ENCODE results near the gene ARHGAP10. TPM values are rescaled to one million over a fixed set of nuclear protein-coding genes. Genes with fewer than 3 reads are reported as not detected.
"Not testable (repeated sequence)": the region's sequence is repeated elsewhere in the genome, so short reads cannot be mapped to it uniquely, and the experiment has no call there.

Gene ARHGAP10
- total RNA-seq, 2 experiments from 2014 or later = 6.5 to 6.6 TPM

DNA sequence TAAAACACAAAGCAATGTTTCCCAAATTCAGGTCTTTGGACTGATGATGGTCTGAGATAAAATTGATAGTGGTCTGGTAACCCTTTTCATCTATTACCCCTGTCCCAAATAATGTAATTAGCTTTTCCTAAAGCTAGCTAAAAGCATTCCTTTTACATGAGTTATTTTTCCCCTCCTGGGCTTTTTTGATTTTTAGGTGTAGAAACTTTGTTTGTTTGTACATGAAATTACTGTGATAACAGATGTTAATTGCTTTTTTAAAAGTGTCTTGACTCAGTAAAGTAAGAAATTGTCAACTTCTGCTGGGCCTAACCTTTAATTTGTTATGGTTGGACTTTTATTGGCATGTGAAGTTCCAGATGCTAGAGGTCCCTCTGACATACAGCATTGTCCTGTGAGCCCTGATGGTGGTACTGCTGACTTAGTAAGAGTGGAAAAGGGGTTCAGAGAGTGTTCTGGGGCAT is 145.5 kb downstream of the ARHGAP10 start:
- H3K4me3 Mint-ChIP-seq = no peak overlapping the region
- no peaks in the 10 kb centered on the region for H3K4me1 Mint-ChIP-seq
- ATAC-seq (ENCODE audit: low read depth) (no peak), DNase-seq (no peak)
- H3K27ac Mint-ChIP-seq = no peak overlapping the region
- H3K9me3 Mint-ChIP-seq = no peaks in the 10 kb centered on the region
- H3K36me3 Mint-ChIP-seq = no peaks in the 10 kb centered on the region
- H3K27me3 Mint-ChIP-seq = no peaks in the 10 kb centered on the region
- POLR2A ChIA-PET = no interaction called here

DNA sequence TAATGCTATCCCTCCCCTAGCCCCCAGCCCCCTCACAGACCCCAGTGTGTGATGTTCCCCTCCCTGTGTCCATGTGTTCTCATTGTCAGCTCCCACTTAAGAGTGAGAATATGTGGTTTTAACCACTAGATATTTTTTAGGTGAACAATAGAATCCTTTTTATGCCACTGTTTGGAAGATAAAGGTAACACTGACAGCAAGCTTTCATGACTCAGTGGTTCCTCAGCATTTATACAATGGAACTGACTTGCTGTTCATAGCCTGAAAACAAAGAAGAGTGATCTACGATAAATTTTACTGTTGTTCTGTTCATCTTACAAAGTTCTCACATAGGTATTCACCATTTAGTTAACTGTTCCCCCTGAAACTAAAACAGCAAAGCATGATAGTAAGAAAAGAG is 147.8 kb downstream of the ARHGAP10 start:
- Mint-ChIP-seq H3K36me3 (peaks cover 4% of the 10 kb centered on the region), H3K9me3 (peaks cover 2% of the 10 kb centered on the region), H3K27me3 (no peaks in the 10 kb centered on the region), H3K27ac (no peak overlapping the region), H3K4me1 (no peaks in the 10 kb centered on the region), H3K4me3 (no peak overlapping the region)
- no peak for ATAC-seq (ENCODE audit: low read depth)
- no peak for DNase-seq
- POLR2A ChIA-PET = no interaction called here

DNA sequence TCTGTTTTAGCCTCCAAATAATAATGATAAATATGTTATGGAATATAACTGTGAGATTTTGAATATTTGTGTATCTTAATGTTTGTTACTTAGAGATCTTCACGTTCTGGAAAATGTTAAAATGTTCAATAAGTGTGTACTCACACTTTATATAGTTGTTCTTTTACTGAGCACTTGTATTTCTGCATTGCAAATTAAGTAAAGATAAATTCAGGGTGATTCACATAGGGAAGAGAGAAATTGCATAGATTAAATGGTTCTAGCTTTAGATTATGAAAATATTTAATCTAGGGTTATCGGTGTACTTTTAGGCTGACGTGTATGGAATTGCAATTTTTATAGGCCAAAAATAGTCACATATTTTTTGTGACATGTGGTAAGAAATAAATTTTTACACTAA is 148.6 kb downstream of the ARHGAP10 start:
- no peak overlapping the region for H3K4me3 Mint-ChIP-seq
- H3K27me3 Mint-ChIP-seq = no peaks in the 10 kb centered on the region
- no peak overlapping the region for H3K27ac Mint-ChIP-seq
- peaks cover 3% of the 10 kb centered on the region for H3K9me3 Mint-ChIP-seq
- H3K4me1 Mint-ChIP-seq = no peaks in the 10 kb centered on the region
- POLR2A ChIA-PET = no interaction called here
- peaks cover 8% of the 10 kb centered on the region for H3K36me3 Mint-ChIP-seq
- ATAC-seq (ENCODE audit: low read depth) = no peak
- DNase-seq = no peak

DNA sequence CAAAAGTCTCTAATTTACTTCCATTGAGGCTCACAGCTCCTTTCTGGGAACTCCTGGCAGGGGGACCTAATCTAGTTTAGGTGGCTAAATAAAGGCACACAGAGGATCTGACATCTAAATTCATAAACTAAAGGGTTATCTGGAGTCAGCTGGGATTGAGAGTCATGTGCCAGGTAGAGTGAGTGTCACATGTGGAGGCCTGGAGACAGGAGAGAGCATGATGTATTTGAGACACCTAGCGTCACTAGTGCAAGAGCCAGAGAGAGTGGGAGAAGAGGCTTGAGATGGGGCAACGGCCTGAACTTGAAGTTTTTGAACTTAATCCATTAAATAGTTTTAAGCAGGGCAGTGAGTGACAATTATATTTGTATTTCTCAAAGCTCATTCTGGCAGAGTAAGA is 152.6 kb downstream of the ARHGAP10 start:
- POLR2A ChIA-PET = no interaction called here
- DNase-seq (no peak), ATAC-seq (ENCODE audit: low read depth) (no peak)
- Mint-ChIP-seq H3K4me1 (no peaks in the 10 kb centered on the region), H3K9me3 (peaks cover 6% of the 10 kb centered on the region), H3K27me3 (no peaks in the 10 kb centered on the region), H3K36me3 (peaks cover 13% of the 10 kb centered on the region), H3K27ac (no peak overlapping the region), H3K4me3 (no peak overlapping the region)

DNA sequence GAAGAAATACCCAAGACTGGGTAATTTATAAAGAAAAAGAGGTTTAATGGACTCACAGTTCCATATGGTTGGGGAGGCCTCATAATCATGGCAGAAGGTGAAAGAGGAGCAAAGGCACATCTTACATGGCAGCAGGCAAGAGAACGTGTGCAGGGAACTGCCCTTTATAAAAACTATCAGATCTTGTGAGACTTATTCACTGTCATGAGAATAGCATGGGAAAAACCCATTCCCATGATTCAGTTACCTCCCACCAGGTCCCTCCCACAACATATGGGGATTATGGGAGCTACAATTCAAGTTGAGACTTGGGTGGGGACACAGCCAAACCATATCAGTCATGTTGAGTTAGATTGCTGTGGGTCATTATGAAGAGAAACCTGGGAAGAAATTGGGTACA is 153.3 kb downstream of the ARHGAP10 start:
- H3K4me3 Mint-ChIP-seq; H3K4me1 Mint-ChIP-seq; H3K27ac Mint-ChIP-seq; DNase-seq; H3K9me3 Mint-ChIP-seq; H3K27me3 Mint-ChIP-seq; ATAC-seq (ENCODE audit: low read depth); POLR2A ChIA-PET: not testable (repeated sequence)
- H3K36me3 Mint-ChIP-seq = peaks cover 13% of the 10 kb centered on the region

DNA sequence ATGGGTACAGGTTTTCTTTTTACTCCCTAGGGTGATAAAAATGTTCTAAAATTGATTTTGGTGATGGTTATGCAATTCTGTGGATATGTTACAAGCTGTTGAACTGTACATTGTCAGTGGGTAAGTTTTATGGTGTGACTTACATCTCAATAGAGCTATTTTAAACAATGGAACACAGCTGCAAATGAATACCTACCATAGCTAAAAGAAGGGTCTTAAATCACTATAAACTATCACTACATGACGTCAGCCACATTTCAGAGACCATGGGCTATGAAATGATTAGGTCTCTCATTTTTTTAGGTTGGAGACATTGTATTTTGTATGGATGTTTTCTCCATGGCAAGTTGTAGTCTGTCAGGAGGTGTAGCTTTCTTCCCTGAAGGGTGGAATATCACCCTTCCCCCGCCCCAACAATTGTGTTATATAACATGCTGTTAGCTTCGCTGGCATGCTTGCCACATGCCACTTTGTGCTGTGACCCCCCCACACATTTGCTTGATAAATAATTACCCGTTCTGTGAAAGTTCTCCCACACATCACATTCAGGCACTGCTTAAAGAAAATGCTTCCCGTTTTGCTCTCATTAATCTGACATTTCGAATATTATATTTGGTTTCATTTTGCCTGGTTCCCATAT is 159.7 kb downstream of the ARHGAP10 start:
- H3K36me3 Mint-ChIP-seq = peaks cover 5% of the 10 kb centered on the region
- H3K27me3 Mint-ChIP-seq = no peaks in the 10 kb centered on the region
- H3K4me1 Mint-ChIP-seq = no peaks in the 10 kb centered on the region
- POLR2A ChIA-PET = no interaction called here
- no peak overlapping the region for H3K4me3 Mint-ChIP-seq
- DNase-seq (no peak), ATAC-seq (ENCODE audit: low read depth) (no peak)
- H3K27ac Mint-ChIP-seq = no peak overlapping the region
- peaks cover 10% of the 10 kb centered on the region for H3K9me3 Mint-ChIP-seq

DNA sequence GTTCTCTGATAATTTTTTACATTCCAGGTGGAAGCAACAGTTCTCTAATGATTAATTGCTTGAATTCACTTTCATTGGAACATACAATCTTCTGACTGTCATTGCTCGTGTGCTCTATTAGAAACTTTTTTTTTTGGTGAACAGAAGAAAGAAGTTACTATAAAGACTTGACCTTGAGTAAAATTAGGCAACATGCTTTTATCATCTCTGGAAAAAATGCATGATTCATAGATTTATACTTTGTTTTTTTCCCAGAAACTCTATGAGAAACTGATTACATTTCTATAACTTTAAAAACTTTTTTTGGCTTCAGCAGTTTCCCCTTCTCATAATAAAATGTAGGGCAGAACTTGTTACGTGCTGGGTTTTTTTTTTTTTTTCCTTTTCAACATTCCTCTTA is 167.6 kb downstream of the ARHGAP10 start:
- peaks cover 4% of the 10 kb centered on the region for H3K36me3 Mint-ChIP-seq
- POLR2A ChIA-PET = no interaction called here

DNA sequence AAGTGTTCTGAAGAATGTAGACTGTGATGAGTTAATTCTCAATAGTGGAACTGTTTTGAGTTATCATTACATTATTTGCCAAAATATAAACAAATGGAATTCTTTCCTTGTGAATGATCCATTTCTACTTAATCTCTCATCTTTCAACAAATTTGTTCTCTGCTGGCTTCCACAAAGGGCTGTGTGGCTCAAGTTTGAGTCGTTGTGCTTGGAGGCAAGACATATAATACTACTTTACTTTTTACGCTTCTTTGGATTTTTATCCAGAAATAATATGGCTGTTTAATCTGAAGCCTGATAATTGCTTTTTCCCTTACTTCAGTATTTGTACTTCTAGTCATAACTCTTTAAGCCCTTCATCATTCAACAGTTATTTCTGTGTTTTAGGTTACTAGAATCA is 169.5 kb downstream of the ARHGAP10 start:
- ATAC-seq (ENCODE audit: low read depth) (no peak), DNase-seq (no peak)
- H3K4me1 Mint-ChIP-seq = no peaks in the 10 kb centered on the region
- no peak overlapping the region for H3K27ac Mint-ChIP-seq
- no peaks in the 10 kb centered on the region for H3K27me3 Mint-ChIP-seq
- no peak overlapping the region for H3K4me3 Mint-ChIP-seq
- peaks cover 6% of the 10 kb centered on the region for H3K9me3 Mint-ChIP-seq
- H3K36me3 Mint-ChIP-seq = peaks cover 4% of the 10 kb centered on the region
- POLR2A ChIA-PET = no interaction called here

More for the DNA sequence above, 167.6 kb downstream of the ARHGAP10 start:
- ATAC-seq (ENCODE audit: low read depth) = no peak
- no peak overlapping the region for H3K27ac Mint-ChIP-seq
- peaks cover 5% of the 10 kb centered on the region for H3K9me3 Mint-ChIP-seq
- no peak overlapping the region for H3K4me3 Mint-ChIP-seq
- H3K27me3 Mint-ChIP-seq = no peaks in the 10 kb centered on the region
- no peaks in the 10 kb centered on the region for H3K4me1 Mint-ChIP-seq
- no peak for DNase-seq

DNA sequence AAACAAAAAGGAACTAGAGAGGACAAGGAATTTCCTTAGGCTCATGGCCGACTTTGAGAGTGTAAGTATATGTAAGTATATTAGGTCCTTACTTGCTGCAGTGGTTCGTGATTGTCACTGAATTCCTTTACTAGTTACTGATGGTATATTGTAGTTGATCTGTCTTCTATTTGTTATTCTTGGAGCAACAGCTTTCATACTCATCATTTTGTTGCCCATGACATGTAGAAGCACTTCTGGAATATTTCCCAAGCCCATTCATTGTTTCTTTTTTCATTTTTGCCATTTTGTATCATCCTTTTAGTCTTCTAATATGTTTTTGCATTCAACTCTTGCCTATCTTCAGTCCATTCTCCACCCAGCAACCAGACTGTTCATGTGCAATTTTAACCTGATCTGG is 170.0 kb downstream of the ARHGAP10 start:
- POLR2A ChIA-PET = no interaction called here
- Mint-ChIP-seq H3K9me3 (peaks cover 6% of the 10 kb centered on the region), H3K27me3 (no peaks in the 10 kb centered on the region), H3K4me1 (no peaks in the 10 kb centered on the region), H3K27ac (no peak overlapping the region), H3K4me3 (no peak overlapping the region), H3K36me3 (peaks cover 4% of the 10 kb centered on the region)
- DNase-seq (no peak), ATAC-seq (ENCODE audit: low read depth) (no peak)

DNA sequence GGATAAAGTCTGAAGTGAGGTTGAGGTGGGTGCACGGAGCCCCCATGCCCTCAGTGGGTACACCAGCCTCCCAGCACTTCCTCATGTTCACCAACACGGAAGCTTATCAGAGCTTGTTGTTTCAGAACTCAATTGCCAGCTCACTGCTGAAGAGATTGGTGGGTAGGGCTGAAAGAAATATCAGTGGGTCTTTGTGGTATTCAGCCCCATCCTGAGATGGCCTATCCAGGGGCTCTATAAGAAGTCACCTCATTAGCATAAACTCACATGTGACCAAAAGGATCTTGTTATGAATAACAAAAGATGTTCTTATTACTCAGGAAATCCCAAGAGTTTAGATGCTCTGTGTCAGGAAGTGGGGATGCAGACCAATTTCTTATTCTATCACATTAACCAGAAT is 177.3 kb downstream of the ARHGAP10 start:
- H3K36me3 Mint-ChIP-seq = peaks cover 5% of the 10 kb centered on the region
- peaks cover 3% of the 10 kb centered on the region for H3K9me3 Mint-ChIP-seq
- no peak for DNase-seq
- POLR2A ChIA-PET = no interaction called here
- H3K4me1 Mint-ChIP-seq = peaks cover 4% of the 10 kb centered on the region
- no peak overlapping the region for H3K4me3 Mint-ChIP-seq
- H3K27ac Mint-ChIP-seq = no peak overlapping the region
- H3K27me3 Mint-ChIP-seq = no peaks in the 10 kb centered on the region
- ATAC-seq (ENCODE audit: low read depth) = no peak

DNA sequence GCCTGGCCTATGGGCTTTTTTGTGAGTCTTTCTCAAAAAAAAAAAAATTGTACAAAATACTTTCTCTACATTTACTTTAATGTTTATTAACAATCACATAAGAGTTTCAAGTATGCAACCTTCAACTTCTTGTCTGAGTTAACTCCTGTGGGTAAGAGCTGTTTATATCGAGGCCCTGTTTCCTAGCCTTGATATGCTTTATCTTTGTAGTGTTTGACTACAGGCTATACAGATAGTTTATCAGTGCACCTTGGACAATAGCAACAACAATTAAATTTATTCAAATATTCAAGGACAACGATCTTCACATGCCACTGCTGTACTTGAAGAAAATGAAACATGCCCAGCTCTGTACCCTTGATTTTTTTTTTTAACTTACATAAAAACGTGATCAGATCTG is 178.4 kb downstream of the ARHGAP10 start:
- H3K36me3 Mint-ChIP-seq = peaks cover 5% of the 10 kb centered on the region
- DNase-seq = no peak
- peaks cover 3% of the 10 kb centered on the region for H3K9me3 Mint-ChIP-seq
- peaks cover 4% of the 10 kb centered on the region for H3K4me1 Mint-ChIP-seq
- POLR2A ChIA-PET = no interaction called here
- no peak overlapping the region for H3K27ac Mint-ChIP-seq
- H3K27me3 Mint-ChIP-seq = no peaks in the 10 kb centered on the region
- ATAC-seq (ENCODE audit: low read depth) = no peak
- H3K4me3 Mint-ChIP-seq = no peak overlapping the region

DNA sequence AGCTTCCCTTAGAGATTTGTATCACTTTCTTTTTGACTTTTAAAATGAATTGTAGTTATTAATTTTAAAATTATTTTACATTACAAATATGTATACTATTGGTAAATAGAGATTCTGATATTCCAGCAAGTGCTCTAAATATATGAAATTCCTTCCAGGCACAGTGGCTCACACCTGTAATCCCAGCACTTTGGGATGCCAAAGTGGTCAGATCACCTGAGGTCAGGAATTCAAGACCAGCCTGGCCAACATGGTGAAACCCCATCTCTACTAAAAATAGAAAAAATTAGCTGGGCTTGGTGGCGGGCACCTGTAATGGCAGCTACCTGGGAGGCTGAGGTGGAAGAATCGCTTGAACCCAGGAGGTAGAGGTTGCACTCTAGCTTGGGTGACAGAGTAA is 180.2 kb downstream of the ARHGAP10 start:
- POLR2A ChIA-PET = interaction anchor here (0.8 to 1.2 kb wide), 2 partner anchors 141 to 868 kb away, joined by 4 read pairs; no protein-coding TSS in a partner anchor
- not testable (repeated sequence) for H3K9me3 Mint-ChIP-seq, H3K27me3 Mint-ChIP-seq

DNA sequence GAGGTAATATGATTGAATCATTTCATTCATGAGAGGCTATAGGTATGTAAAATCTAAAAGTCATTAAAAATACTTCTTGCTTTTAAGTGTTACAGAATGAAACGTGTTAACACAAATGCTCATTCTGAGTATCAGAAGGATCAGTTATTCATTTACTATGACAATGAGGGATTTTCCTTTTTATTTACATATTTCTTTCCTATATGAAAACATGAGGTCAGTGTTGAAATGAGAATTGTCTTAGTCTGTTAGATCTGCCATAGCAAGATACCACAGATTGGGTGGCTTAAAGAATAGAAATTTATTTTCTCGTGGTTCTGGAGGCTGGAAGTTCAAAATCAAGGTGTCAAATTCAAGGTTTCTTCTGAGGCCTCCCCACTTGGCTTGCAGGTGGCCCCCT is 181.2 kb downstream of the ARHGAP10 start:
- ATAC-seq (ENCODE audit: low read depth) = no peak
- Mint-ChIP-seq H3K27ac (no peak overlapping the region), H3K36me3 (peaks cover 4% of the 10 kb centered on the region), H3K4me3 (no peak overlapping the region), H3K9me3 (no peaks in the 10 kb centered on the region), H3K4me1 (peaks cover 4% of the 10 kb centered on the region), H3K27me3 (no peaks in the 10 kb centered on the region)
- no peak for DNase-seq
- POLR2A ChIA-PET = interaction anchor here (1.2 kb wide), 1 partner anchor 140 kb away, joined by 4 read pairs; no protein-coding TSS in a partner anchor

More for the DNA sequence above, 180.2 kb downstream of the ARHGAP10 start:
- DNase-seq; H3K4me3 Mint-ChIP-seq; H3K36me3 Mint-ChIP-seq; H3K27ac Mint-ChIP-seq; H3K4me1 Mint-ChIP-seq; ATAC-seq (ENCODE audit: low read depth): not testable (repeated sequence)

DNA sequence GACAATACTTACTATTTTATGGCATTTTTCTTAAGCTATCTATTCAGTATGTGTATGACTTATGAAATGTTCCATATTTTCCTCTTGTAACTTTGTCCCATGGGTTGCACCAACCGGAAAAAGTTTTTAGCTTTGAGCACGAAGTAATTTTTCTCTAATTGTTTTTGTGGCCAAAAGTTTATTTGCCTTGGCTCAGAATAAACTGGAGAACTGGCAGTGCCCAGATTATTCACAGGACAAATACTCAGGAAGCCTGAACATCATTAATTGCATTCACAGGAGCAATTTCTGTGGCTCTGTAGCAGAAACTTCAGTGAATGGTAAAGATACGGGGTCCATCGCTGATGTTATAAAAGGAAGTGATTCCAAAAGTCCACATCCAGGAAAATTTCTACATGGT is 184.5 kb downstream of the ARHGAP10 start:
- Mint-ChIP-seq H3K9me3 (no peaks in the 10 kb centered on the region), H3K36me3 (peaks cover 2% of the 10 kb centered on the region), H3K4me3 (no peak overlapping the region), H3K4me1 (no peaks in the 10 kb centered on the region), H3K27me3 (no peaks in the 10 kb centered on the region), H3K27ac (no peak overlapping the region)
- POLR2A ChIA-PET = no interaction called here
- DNase-seq (no peak), ATAC-seq (ENCODE audit: low read depth) (no peak)

Measured in activated naive CD8-positive, alpha-beta T cell treated with anti-CD3 and anti-CD28 coated beads, Interleukin-2, amount 10 ng/mL, durations not matched to agents 7 days and 5 days (primary cell).